A549 treated with AZD9567 at 1 μM for 4 hours (cell line): ENCODE measurements around the gene TSC22D2. TPM values are rescaled to one million over a fixed set of nuclear protein-coding genes. Genes with fewer than 3 reads are reported as not detected.

Experiments
- total RNA-seq: library from RNA; stranded (reverse); fragments of 200-300 nt; extraction: Qiagen RNA extraction; gene quantifications from 5 replicates; pipeline ENCODE4 v1.2.3, GENCODE V29; 2022; ENCODE audit not compliant: insufficient read depth

The TSC22D2 gene
- total RNA-seq = 14.0 to 23.3 TPM (median 16.3 TPM) in 5 replicates

DNA sequence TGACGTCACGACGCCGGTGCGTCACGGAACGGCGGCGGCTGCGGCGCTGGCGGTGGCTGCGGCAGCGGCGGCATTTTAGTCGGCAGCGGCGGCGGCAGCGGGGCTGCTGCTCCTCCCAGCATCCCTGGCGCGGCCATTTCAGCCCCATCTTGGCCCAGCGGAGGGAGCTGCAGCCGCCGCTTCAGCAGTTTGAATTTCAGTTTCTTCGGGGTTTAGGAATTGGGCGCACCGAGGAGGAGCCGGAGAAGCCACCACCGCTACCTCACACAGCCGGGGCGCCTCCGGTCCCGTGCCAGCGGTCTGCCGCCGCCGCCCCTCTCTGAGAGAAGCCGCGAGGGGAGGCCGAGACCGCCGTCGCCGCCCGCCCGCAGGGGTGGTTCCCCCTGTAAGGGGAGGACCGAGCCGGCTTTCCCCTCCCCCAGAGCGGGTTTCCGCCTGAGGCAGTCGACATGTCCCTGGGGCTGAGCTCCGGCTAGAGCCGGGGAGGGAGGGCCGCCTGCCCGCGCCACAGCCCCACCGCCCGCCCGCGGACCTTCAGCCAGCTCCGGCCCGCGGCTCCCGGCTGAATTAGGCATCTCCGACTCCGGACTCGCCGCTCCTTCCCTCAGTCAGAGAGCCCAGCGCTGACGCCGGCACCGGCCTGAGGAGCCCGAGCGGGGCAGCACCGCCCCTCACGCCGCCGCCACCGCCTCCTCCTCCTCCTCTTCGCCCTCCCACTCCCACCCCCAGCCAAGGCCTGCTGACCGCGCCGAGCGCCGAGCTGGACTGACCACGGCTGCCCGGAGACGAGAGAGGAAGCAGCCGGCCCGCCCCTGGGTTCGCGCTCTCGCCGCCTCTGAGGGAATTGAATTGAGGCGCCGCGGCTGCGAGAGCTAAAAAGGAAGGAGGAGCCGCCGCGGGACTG, at the start of gene TSC22D2:
Gene TSC22D2, plus strand, starts transcription at position 78 of the 904 bp plus-strand sequence. CDS start 1,053 bp downstream, outside the sequence.

Other genes with a start within 250 kb of the TSC22D2 start
- gene SERP1, start 138.2 kb downstream of the TSC22D2 start, total RNA-seq = 48.7 to 98.6 TPM (median 95.6 TPM) in 5 replicates
- gene EIF2A, start 138.5 kb downstream of the TSC22D2 start, total RNA-seq = 60.2 to 86.6 TPM (median 66.9 TPM) in 5 replicates
- gene SELENOT, start 195.0 kb downstream of the TSC22D2 start, total RNA-seq = 107 to 141 TPM (median 110 TPM) in 5 replicates